CD8-positive, alpha-beta memory T cell (primary cell): Measurements from ENCODE around the gene BIRC7. TPM values are rescaled to one million over a fixed set of nuclear protein-coding genes. Genes with fewer than 3 reads are reported as not detected.

Experiments used
- CTCF ChIA-PET: fragments of 350-600 bp; sonication (Branson Sonifier 250); formaldehyde crosslinking; loops from one replicate; lab custom pipeline; 2021; ENCODE audit warnings: antibody characterized with exemption; lab: Charles Lee
- POLR2A ChIA-PET: fragments of 350-600 bp; sonication (Branson Sonifier 250); formaldehyde crosslinking; loops from one replicate; lab custom pipeline; 2021; ENCODE audit warnings: antibody characterized with exemption; lab: Charles Lee
- DNase-seq, 5 donors: peaks; one replicate each; pipeline versions ENCODE4 v3.0.0 to v3.0.0-alpha.2; 2020 to 2022; ENCODE audit warnings: mixed read lengths in 1 of 5
- H3K27ac ChIP-seq: one replicate; pipeline ENCODE4 v1.7.0; 2013; ENCODE audit warnings: low read depth, mild to moderate bottlenecking, low read length, moderate library complexity
- H3K27me3 ChIP-seq: 2 replicates; pipeline ENCODE4 v1.7.0; 2013; ENCODE audit warnings: low read length, mild to moderate bottlenecking; ENCODE audit not compliant: insufficient read depth, poor library complexity, severe bottlenecking
- H3K36me3 ChIP-seq: 2 replicates; pipeline ENCODE4 v1.7.0; 2013; ENCODE audit warnings: mild to moderate bottlenecking, low read length, moderate library complexity; ENCODE audit not compliant: insufficient read depth
- H3K4me1 ChIP-seq: 2 replicates; pipeline ENCODE4 v1.7.0; 2013; ENCODE audit warnings: mild to moderate bottlenecking, low read length, moderate library complexity; ENCODE audit not compliant: insufficient read depth
- H3K4me3 ChIP-seq: 2 replicates; pipeline ENCODE4 v1.7.0; 2013; ENCODE audit warnings: mild to moderate bottlenecking, low read length
- H3K9me3 ChIP-seq: 2 replicates; pipeline ENCODE4 v1.7.0; 2013; ENCODE audit warnings: mild to moderate bottlenecking, low read length
- H3K27ac Mint-ChIP-seq, 8 donors: one replicate each; pipeline ENCODE4 v1.8.0; 2020 to 2021; ENCODE audit warnings: mixed read lengths in 8 of 8, mild to moderate bottlenecking in 6 of 8, inconsistent platforms in 3 of 8, moderate library complexity in 3 of 8
- H3K27me3 Mint-ChIP-seq, 2 donors: one replicate each; pipeline ENCODE4 v1.8.0; 2020 to 2021; ENCODE audit warnings: mixed read lengths in 2 of 2, mild to moderate bottlenecking in 1 of 2, moderate library complexity in 1 of 2
- H3K36me3 Mint-ChIP-seq, 3 donors: one replicate each; pipeline ENCODE4 v1.8.0; 2020 to 2021; ENCODE audit warnings: mixed read lengths in 3 of 3, inconsistent platforms in 1 of 3, mild to moderate bottlenecking in 1 of 3
- H3K4me1 Mint-ChIP-seq, 3 donors: one replicate each; pipeline ENCODE4 v1.8.0; 2020 to 2021; ENCODE audit warnings: mixed read lengths in 3 of 3, inconsistent platforms in 1 of 3, mild to moderate bottlenecking in 1 of 3
- H3K4me3 Mint-ChIP-seq, 7 donors: one replicate each; pipeline ENCODE4 v1.8.0; 2020 to 2021; ENCODE audit warnings: mixed read lengths in 7 of 7, mild to moderate bottlenecking in 6 of 7, moderate library complexity in 4 of 7, inconsistent platforms in 2 of 7
- H3K9me3 Mint-ChIP-seq, 5 donors: one replicate each; pipeline ENCODE4 v1.8.0; 2020 to 2022; ENCODE audit warnings: mixed read lengths in 5 of 5, mild to moderate bottlenecking in 3 of 5, moderate library complexity in 2 of 5, inconsistent platforms in 1 of 5
- polyA plus RNA-seq: library from polyadenylated mRNA; unstranded; fragments of 300-500 nt; fragmentation: Illumina TruSeq; gene quantifications from one replicate; pipeline ENCODE4 v1.2.3, GENCODE V29; 2021
- total RNA-seq, 2 experiments: library from RNA; stranded (reverse); gene quantifications; one replicate each; pipeline ENCODE4 v1.2.3, GENCODE V29; 2021

Gene BIRC7
- total and polyA plus RNA-seq, 3 experiments from 2014 or later, result not detected

DNA sequence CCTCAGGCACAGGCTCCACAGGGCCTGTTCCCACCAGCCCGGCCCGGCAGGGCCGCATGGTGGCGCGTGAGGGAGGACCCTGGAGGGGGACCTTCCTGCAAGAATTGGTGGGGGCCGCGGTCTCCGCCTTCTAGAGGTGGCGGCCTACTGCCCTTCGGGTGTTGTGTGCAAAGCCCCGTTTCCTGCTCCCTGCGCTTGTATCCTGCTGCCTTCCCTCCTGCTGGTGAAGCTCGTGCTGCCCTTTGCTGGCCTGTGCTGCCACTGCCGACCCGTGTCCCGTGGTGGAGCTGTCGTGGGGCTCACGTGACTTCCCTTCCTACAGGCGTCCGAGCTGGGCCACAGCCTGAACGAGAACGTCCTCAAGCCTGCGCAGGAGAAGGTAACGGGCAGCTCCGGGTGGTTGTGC is 48.8 kb downstream of the BIRC7 start:
- DNase-seq, result no peak
- CTCF ChIA-PET, result no interaction called here
- Histone ChIP-seq H3K9me3 (no peaks in the 10 kb centered on the region), H3K27ac (no peak overlapping the region), H3K4me3 (no peak overlapping the region), H3K4me1 (no peaks in the 10 kb centered on the region), H3K27me3 (no peaks in the 10 kb centered on the region), H3K36me3 (peaks cover 7% of the 10 kb centered on the region)
- Mint-ChIP-seq H3K36me3 (peaks cover 0 to 68% (median 2%) of the 10 kb centered on the region in 3 donors), H3K27ac (peak overlapping the region in 3 of 8 donors; percentile 19 to 73 (median 38)), H3K27me3 (no peaks in the 10 kb centered on the region), H3K4me1 (peaks cover 4 to 7% (median 7%) of the 10 kb centered on the region in 3 donors), H3K9me3 (no peaks in the 10 kb centered on the region), H3K4me3 (peak overlapping the region; percentile 54 to 90 (median 79))
- POLR2A ChIA-PET, result interaction anchor here (1.6 kb wide), 1 partner anchor 12 kb away, joined by 3 read pairs; the partner anchor contains the start of gene ARFGAP1

GRCh38 chr20:63284981-63285524 is 49.3 kb downstream of the BIRC7 start:
- Mint-ChIP-seq H3K4me1 (peaks cover 4 to 7% (median 7%) of the 10 kb centered on the region in 3 donors), H3K27me3 (no peaks in the 10 kb centered on the region), H3K9me3 (no peaks in the 10 kb centered on the region), H3K36me3 (peaks cover 0 to 67% (median 2%) of the 10 kb centered on the region in 3 donors), H3K27ac (peak overlapping the region in 1 of 8 donors; percentile 19), H3K4me3 (peak overlapping the region in 4 of 7 donors; percentile 65 to 83 (median 78))
- Histone ChIP-seq H3K36me3 (peaks cover 5% of the 10 kb centered on the region), H3K27me3 (no peaks in the 10 kb centered on the region), H3K9me3 (no peaks in the 10 kb centered on the region), H3K27ac (no peak overlapping the region), H3K4me1 (no peaks in the 10 kb centered on the region), H3K4me3 (no peak overlapping the region)
- ChIA-PET CTCF (interaction anchor here (2.1 kb wide), 1 partner anchor 13 kb away, joined by 6 read pairs; no protein-coding TSS in a partner anchor), POLR2A (no interaction called here)
- DNase-seq, result no peak

DNA sequence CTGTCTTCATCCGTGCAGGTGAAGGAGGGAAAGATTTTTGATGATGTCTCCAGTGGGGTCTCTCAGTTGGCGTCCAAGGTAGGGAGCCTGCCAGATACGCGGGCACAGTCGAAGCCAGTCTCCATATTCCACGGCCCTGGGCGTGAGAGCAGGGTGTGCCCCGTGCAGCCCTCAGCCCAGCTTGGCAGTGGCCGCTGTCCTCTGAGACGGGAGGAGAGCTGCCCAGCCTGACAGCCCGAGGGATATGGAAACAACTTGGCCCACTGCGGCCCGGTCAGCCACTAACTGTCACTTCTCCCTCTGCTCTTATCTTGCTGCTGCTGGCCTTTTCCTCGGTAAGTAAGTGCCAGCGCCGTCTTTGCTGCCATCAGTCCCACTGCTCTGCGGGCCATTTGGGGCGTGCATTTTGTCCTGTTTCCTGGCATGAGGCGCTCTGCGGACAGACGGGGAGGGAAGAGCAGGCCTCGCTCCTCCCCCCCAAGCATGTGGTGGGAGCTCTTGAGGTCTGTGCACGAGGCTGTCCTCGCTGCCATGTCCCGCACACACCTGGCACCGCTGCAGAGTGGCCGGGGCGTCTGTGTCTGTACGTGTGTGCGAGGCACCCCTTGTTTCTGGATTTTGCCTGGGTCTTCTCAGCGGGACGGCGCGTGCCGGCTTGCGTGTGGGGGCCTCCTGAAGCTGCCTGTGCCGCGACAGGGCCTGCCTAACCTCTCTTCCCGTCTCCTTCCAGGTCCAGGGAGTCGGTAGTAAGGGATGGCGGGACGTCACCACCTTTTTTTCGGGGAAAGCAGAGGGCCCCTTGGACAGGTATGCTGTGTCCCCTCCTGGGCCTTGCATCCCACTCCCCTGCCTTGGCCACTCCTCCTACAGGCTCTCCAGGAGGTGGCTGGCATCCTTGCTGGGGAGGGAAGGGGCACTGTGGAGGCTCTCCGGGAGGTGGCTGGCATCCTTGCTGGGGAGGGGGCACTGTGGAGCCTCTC is 50.2 kb downstream of the BIRC7 start:
- H3K36me3 ChIP-seq, result no peaks in the 10 kb centered on the region
- Mint-ChIP-seq H3K4me1 (peaks cover 4 to 7% (median 7%) of the 10 kb centered on the region in 3 donors), H3K36me3 (peaks cover 0 to 58% (median 0%) of the 10 kb centered on the region in 3 donors), H3K4me3 (peak overlapping the region in 2 of 7 donors; percentile 26 to 32), H3K27ac (peak overlapping the region in 1 of 8 donors; percentile 77), H3K27me3 (no peaks in the 10 kb centered on the region), H3K9me3 (no peaks in the 10 kb centered on the region)
- no peak overlapping the region for H3K4me3 ChIP-seq
- H3K4me1 ChIP-seq, result no peaks in the 10 kb centered on the region
- H3K9me3 ChIP-seq, result no peaks in the 10 kb centered on the region
- no peak overlapping the region for H3K27ac ChIP-seq
- ChIA-PET POLR2A (no interaction called here), CTCF (interaction anchor here (1.2 to 2.1 kb wide), 4 partner anchors 12 to 63 kb away, joined by 3 to 6 read pairs (median 4); partner anchors contain the start of gene ARFGAP1)
- H3K27me3 ChIP-seq, result no peaks in the 10 kb centered on the region
- no peak for DNase-seq

DNA sequence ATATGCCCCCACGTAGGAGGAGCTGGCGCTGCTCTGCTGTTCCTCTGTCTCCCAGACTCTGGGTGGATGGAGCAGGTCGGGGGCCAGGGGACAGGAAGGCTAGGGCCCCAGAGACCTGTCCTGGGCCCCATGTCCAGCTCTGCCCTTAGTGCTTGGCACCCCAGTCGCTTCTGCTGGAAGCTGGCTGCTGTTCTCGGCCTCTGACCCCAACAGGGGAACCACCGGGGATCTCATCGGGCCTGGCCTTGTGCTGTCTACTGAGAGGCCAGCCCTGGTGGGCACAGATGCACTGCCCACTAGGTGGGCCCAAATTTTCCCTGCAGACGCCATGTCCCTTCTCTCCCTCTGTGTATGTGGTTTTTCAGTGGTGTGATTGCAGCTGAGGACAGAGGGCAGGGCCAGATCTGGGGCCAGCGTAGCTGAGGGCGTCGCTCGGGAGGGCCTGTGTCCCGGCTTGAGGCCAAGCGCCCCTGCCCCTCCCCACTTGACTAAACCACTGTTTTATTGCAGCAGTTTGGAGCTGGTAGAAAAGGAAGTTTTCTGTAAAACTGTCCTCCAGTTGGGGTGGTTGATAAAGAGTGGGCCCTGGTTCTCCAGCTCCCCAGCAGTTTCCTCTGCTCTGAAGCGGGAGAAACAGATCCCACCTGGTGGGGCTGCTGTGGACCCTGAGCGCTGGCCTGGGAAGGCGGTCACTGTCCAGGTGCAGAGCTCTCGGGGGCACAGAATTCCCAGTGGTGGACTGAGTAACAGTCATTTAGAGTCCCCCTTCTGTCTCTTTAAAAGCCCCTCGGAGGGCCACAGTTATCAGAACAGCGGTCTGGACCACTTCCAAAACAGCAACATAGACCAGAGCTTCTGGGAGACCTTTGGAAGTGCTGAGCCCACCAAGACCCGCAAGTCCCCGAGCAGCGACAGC is 51.3 kb downstream of the BIRC7 start:
- H3K4me3 Mint-ChIP-seq, result no peak overlapping the region
- no peak overlapping the region for H3K4me3 ChIP-seq
- H3K36me3 Mint-ChIP-seq, result peaks cover 0 to 53% (median 0%) of the 10 kb centered on the region in 3 donors
- H3K4me1 ChIP-seq, result no peaks in the 10 kb centered on the region
- H3K27me3 Mint-ChIP-seq, result no peaks in the 10 kb centered on the region
- no peaks in the 10 kb centered on the region for H3K27me3 ChIP-seq
- no peak overlapping the region for H3K27ac Mint-ChIP-seq
- no peaks in the 10 kb centered on the region for H3K9me3 ChIP-seq
- H3K27ac ChIP-seq, result no peak overlapping the region
- POLR2A ChIA-PET, result no interaction called here
- no peak for DNase-seq
- CTCF ChIA-PET, result interaction anchor here (1.2 to 2.1 kb wide), 4 partner anchors 11 to 64 kb away, joined by 3 to 6 read pairs (median 4); partner anchors contain the start of gene ARFGAP1
- H3K4me1 Mint-ChIP-seq, result peaks cover 4 to 7% (median 7%) of the 10 kb centered on the region in 3 donors
- H3K36me3 ChIP-seq, result no peaks in the 10 kb centered on the region
- H3K9me3 Mint-ChIP-seq, result no peaks in the 10 kb centered on the region

GRCh38 chr20:63287697-63288580 is 52.2 kb downstream of the BIRC7 start:
- H3K4me1 ChIP-seq, result no peaks in the 10 kb centered on the region
- no peak for DNase-seq
- H3K9me3 ChIP-seq, result no peaks in the 10 kb centered on the region
- Mint-ChIP-seq H3K9me3 (no peaks in the 10 kb centered on the region), H3K36me3 (peaks cover 0 to 47% (median 0%) of the 10 kb centered on the region in 3 donors), H3K27me3 (no peaks in the 10 kb centered on the region), H3K4me1 (peaks cover 4 to 7% (median 7%) of the 10 kb centered on the region in 3 donors), H3K4me3 (peak overlapping the region in 1 of 7 donors; percentile 23), H3K27ac (no peak overlapping the region)
- no peak overlapping the region for H3K4me3 ChIP-seq
- POLR2A ChIA-PET, result interaction anchor here (1.0 kb wide), 1 partner anchor 15 kb away, joined by 3 read pairs; the partner anchor contains the start of gene ARFGAP1
- no peaks in the 10 kb centered on the region for H3K27me3 ChIP-seq
- CTCF ChIA-PET, result interaction anchor here (1.0 to 1.5 kb wide), 3 partner anchors 15 to 65 kb away, joined by 3 to 4 read pairs (median 3); partner anchors contain the start of gene ARFGAP1
- no peaks in the 10 kb centered on the region for H3K36me3 ChIP-seq
- H3K27ac ChIP-seq, result no peak overlapping the region

- CTCF ChIA-PET, result interaction anchor here (1.0 kb wide), 1 partner anchor 64 kb away, joined by 3 read pairs; no protein-coding TSS in a partner anchor
These were observed 53.0 kb downstream of the BIRC7 start for GRCh38 chr20:63288581-63289251.

More at GRCh38 chr20:63288581-63289251, 53.0 kb downstream of the BIRC7 start:
- H3K27ac ChIP-seq, result no peak overlapping the region
- POLR2A ChIA-PET, result interaction anchor here (1.0 kb wide), 1 partner anchor 16 kb away, joined by 3 read pairs; the partner anchor contains the start of gene ARFGAP1
- H3K4me1 Mint-ChIP-seq, result peaks cover 3 to 5% (median 5%) of the 10 kb centered on the region in 3 donors
- no peaks in the 10 kb centered on the region for H3K27me3 Mint-ChIP-seq
- H3K27me3 ChIP-seq, result no peaks in the 10 kb centered on the region
- no peaks in the 10 kb centered on the region for H3K36me3 ChIP-seq
- no peaks in the 10 kb centered on the region for H3K9me3 Mint-ChIP-seq
- no peak for DNase-seq
- no peaks in the 10 kb centered on the region for H3K4me1 ChIP-seq
- H3K36me3 Mint-ChIP-seq, result peaks cover 0 to 39% (median 0%) of the 10 kb centered on the region in 3 donors
- no peak overlapping the region for H3K4me3 ChIP-seq
- no peak overlapping the region for H3K4me3 Mint-ChIP-seq
- no peaks in the 10 kb centered on the region for H3K9me3 ChIP-seq
- peak overlapping the region in 1 of 8 donors; percentile 78 for H3K27ac Mint-ChIP-seq
